Activated CD4-positive, alpha-beta T cell treated with anti-CD3 and anti-CD28 coated beads, Interleukin-10, Interleukin-2, amounts not matched to agents 100 ng/mL and 50 ng/mL, durations not matched to agents 16 hours and 8 hours (primary cell): ENCODE measurements around the gene UBE2R2.
"Not testable (repeated sequence)": the region's sequence is repeated elsewhere in the genome, so short reads cannot be mapped to it uniquely, and the experiment has no call there.

Experiments
- DNase-seq: peaks from one replicate; pipeline ENCODE4 v3.0.0-alpha.2; 2020

UBE2R2 gene

DNA sequence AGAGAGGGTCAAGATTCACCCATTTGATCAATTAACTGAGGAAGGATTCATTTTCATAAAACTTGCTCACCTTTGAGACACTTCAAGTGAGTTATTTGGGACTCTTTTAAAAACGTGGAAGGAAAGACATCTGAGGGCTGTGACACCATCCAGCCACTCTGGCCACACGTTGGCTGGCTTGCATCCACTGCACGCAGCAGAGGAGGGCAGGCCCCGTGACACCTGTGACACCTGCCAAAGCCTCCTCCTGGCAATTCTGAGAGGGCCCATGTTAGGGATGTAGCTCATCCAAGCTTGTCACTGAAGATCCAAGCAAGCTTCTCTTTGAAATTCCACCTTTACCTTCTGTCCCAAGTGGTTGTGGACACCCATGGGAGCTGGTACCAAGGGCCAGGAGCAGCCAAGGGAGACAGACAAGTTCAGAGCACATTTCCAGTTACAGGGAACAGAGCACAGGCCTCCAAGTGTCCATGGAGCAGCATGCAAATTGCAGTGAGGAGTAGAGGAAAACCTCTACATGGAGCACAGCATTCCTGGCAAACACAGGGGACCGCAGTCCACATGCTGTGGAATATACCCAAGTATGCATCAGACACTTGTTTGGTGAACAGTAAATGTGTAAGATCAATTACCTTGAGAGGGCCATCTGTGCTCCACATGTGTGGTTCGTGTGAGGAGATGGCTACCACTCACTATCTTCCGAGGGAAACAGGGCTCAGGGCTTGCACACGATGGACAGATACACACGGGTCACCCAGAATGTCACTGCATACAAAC lies 16.8 kb upstream of the UBE2R2 start:
- no peak for DNase-seq

DNA sequence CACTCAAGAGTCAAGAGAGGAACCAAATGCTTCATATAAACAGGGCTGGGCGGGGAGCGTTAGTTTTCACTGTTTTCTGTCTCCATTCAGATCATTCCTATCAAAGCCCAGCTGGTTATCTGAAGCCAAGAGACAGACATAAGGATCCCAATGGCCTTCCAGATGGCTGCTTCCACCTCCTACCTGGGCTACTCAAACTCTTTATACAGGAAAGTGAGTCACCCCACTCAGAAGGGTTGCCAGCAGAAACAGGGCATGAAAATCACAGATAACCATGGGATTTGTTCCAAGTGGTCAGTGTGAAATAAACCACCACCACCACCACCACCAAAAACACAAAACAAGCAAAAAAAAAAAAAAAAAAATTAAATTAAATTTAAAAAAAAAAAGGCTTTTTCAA lies 16.1 kb upstream of the UBE2R2 start:
- no peak for DNase-seq

- not testable (repeated sequence) for DNase-seq
Observed at GRCh38 chr9:33801943-33802500, 14.9 kb upstream of the UBE2R2 start.

DNA sequence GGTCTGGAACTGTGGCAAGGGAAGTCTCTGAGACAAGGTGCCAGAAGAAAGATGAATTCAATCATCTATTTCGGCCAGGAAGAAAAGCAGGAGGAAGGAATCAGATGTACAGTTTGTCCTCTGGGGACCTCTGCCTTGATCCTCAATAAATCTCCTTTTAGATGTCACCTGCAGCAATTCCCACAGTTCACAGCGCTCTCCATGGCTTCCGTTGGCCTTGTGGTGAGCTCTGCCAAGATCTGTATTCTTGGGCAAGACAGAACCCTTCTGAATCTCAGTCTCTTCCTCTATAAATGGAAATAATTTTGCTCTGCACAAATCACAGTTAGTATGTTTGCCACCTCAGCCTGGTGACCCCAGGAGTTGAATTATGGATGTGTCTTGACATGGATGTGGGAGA lies 12.8 kb upstream of the UBE2R2 start:
- not testable (repeated sequence) for DNase-seq

DNA sequence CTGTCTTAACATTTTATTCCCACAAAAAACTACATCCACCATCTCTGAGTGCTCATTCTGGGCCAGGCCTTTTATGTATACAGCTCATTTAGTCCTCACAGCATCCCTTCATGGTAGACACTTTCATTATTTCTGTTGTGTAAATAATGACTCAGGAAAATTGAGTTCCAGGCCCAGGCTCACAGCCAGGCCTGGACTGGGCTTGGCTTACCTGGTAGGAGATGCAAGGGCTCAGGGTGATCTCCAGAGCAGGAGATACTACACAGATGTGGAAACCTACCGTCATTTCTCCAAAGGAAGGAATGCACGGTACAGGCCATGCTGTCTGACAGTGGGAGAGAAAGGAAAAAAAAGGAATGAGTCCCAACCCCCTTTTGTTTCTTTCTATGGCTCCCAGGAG lies 9.8 kb upstream of the UBE2R2 start:
- DNase-seq, result not testable (repeated sequence)

DNA sequence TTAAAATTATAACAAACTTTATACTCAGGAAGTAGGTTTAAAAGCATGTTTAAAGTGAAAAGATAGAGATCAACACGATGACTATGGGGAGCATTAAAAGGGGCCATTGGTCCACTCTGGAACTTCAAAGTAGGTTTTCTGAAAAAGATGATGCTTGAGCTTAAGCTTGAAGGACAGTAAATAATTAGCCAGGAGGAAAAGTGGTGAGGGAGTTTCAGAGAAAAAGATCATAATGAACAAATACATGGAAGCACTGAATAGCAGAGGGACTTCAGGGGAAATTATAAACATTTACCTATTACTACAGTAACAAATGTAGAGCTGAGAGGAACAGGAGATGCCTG lies 8.0 kb upstream of the UBE2R2 start:
- DNase-seq, result not testable (repeated sequence)

GRCh38 chr9:33809506-33809905 lies 7.5 kb upstream of the UBE2R2 start:
- no peak for DNase-seq

DNA sequence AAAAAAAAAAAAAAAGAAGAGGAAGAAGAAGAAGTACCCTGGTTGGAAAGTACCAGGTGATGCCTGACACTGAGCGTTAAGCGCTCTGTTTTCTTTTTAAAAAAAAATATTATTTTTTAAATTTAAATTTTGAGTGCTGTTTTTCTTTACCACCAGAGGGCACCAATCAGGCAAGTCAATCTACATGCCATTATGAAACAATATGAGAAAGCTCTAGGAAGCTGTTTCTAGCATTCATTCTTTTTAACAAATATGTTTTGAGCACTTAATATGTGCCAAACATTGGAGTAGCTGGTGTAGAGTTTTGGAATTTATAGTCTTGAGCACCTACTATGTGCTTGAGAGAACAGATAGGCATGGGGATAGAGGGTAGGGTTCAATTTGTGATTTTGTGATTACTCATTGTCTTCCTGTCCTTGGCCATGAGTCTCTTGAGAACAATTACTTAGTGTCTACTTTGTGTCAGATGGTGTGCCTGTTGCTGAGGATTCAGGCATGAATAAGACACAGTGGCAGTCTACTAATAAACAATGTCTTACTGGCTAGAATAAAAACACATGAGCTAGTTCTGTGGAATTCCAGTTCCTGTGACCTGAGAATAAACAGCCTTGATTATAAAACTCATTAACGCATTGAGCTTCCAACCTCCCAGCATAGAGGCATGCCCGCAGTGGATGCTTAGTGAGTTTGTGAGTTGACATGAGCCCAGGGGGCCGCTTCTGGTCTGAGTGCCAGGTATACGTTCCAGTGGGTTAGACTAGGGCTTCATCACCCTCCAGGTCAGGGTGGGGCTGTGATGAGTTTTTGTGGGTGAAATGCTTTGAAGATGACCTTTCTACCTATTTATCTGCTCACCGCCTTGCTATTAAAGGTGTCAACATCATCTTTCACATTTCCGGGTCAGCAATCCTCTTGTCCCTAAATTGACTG lies 3.0 kb upstream of the UBE2R2 start:
- DNase-seq, result peak; percentile 55

DNA sequence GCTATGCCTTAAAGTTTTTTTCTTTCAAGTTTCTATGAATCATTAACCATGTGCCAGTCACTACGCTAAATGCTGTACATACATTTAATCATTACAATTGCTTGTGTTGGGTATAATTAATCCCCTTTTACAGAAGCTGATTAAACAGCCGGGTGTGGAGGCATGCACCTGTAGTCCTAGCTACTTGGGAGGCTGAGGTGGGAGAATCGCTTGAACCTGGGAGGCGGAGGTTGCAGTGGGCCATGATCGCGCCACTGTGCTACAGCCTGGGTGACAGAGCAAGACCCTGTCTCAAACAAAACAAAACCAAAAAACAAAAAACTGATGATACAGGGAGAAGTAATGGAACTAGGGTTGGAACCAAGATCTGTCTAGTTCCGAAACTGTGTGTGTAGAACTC lies 1.2 kb upstream of the UBE2R2 start:
- no peak for DNase-seq

DNA sequence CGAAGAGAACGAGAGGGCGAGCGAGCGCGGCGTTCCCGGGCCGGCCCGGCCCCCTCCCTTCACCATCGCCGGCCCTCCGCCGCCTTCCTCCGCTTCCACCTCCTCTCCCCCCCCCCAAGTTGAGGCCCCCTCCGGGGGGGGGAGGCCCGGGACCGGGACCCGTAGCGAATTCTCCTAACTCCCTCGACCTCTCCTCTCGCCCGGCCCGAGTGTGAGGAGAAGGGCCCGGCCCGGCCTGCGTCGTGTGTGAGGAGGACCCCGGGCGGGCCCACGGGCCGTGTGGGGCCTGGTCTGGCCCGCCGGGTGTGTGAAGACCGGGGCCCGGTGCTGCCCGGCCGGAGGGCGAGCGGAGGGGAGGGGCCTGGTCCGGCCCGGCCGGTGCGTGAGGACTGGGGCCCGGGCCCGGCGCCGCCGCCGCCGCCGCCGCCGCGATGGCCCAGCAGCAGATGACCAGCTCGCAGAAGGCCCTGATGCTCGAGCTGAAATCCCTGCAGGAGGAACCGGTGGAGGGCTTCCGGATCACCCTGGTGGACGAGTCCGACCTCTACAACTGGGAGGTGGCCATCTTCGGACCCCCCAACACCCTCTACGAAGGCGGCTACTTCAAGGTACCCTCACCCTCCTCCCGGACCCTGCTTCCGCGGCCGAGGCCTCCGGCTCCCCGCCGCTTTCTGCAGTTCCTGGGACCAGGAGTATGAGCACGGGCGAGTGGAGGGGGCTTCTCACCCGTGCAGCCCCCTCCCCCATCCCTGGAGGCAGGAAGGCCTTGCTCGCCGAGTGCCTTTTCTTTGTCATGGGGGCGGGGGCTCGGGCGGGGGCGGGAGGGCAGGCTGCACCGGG lies 587 bp downstream of the UBE2R2 start:
- DNase-seq, result peak; percentile 69

DNA sequence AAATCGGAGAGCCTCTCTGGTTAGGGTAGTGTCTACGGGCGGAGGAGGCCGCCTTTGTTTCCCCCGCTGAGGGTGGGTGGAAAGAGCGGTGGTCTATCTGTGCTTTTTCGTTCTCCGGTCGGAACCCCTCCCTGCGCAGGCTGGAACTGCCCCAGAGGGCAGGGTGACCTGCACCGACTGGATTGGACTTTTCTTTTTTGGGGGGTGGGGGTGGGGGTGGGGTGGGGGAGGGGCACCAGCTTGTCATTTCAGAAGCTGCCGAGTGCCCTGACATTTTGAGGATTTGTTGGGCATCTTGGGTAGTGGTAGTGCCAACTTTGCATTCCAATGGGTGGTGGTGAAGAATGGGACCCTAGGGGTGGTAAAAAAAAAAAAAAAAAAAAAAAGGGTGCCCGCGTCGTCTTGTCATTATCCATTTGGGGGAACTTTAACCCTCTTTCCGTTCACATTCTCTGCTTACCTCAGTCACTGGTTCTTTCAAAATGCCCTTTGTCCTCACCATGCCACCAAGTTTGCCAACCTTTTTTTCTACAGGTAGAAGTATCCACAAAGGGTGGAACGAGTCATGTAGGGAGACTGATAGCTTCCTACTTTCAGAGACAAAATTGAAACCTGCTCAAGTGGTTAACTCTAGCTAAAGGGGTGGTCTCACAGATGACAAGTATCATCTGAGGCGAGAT lies 1.3 kb downstream of the UBE2R2 start:
- DNase-seq, result peak; percentile 25

GRCh38 chr9:33818847-33819500 lies 2.0 kb downstream of the UBE2R2 start:
- no peak for DNase-seq

DNA sequence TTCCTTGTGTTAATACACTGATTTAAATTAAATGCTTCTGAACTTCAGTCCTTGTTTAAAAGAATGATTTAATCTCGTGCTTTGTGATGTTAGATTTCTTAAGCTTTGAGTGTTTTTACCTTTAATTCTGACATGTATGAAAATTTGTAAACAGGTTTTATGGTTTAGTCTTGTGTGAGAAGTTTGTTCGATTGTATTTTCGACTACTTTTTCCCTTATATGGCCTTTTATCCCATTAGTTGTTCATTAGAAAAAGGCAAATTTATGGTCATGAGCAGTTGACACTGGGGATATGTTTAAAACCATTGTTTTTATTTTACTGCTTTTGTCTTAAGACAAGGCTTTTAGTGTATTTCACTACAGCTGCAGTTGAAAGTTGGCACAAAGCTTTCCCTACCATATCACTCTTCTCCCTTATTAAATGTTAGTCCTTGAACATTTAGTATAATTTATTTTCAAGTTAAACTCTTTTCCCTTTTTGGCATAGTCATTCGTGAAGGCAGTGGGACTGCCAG lies 3.3 kb downstream of the UBE2R2 start:
- DNase-seq, result no peak

- no peak for DNase-seq
Observed at GRCh38 chr9:33823801-33824200, 6.8 kb downstream of the UBE2R2 start.

- DNase-seq, result not testable (repeated sequence)
Observed at GRCh38 chr9:33827285-33827684, 10.3 kb downstream of the UBE2R2 start.

DNA sequence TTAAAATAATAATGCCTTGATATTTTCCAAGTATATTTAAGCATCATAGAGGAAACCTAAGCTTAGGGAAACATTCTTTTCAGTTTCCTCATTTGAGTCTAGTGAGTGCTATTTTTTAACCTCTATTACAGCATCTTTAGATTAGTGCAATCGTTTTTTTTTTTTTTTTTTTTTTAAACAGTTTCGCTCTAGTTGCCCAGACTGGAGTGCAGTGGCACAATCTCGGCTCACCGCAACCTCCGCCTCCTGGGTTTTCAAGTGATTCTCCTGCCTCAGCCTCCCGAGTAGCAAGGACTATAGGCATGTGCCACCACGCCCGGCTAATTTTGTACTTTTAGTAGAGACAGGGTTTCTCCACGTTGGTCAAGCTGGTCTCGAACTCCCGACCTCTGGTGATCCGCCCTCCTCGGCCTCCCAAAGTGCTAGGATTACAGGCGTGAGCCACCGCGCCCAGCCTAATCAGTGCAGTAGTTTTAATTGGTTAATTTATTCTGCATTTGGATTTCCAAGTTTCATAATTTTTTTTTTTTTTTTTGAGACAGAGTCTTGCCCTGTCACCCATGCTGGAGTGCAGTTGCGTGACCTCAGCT lies 12.8 kb downstream of the UBE2R2 start:
- DNase-seq, result not testable (repeated sequence)

GRCh38 chr9:33835625-33836260 lies 18.8 kb downstream of the UBE2R2 start:
- no peak for DNase-seq

- peak; percentile 88 for DNase-seq
Observed at GRCh38 chr9:33836261-33836660, 19.3 kb downstream of the UBE2R2 start.

DNA sequence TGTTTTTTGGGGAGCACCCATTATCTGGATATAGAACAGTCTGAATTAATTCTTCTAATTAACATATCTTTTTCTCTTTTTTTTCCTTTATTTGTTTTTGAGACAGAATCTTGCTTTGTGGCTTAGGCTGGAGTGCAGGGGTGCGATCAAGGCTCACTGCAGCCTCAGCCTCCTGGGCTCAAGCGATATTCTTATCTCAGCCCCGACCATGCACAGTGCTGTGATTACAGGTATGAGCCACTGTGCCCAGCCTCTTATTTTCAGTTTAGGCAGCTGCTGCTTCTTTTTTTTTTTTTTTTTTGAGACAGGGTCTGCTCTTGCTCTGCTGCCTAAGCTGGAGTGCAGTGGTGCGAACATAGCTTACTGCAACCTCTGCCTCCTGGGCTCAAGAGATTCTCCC lies 20.2 kb downstream of the UBE2R2 start:
- peak; percentile 27 for DNase-seq

DNA sequence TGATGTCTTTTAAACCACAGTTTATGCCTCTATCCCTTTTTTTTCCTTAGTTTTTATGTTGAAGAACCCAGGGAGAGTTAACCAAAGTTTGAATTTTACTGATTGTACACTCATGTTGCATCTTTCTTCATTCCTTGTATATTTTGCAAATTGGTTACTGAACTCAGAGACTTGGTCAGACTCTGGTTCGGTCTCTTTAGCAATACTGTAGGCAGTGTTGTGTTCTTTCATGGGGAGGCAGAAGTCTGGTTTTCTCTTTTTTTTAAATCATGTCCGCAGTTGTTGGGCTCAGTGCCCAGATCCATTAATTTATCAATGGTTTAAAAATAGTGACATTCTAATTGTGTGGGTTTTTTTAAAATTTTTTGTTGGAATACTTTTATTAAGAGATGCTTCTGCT lies 23.4 kb downstream of the UBE2R2 start:
- DNase-seq, result no peak
